Mesothelial cell of epicardium (in vitro differentiated cells): ENCODE results near the gene CACNB1. TPM values are rescaled to one million over a fixed set of nuclear protein-coding genes. Genes with fewer than 3 reads are reported as not detected.
A peak's percentile ranks its signal among the peaks of the same experiment; 100 is the strongest.

Source experiments
- DNase-seq, 2 experiments: peaks; one replicate each; pipeline ENCODE4 v3.0.0; 2021; ENCODE audit warnings: low spot score in 2 of 2; ENCODE audit not compliant: unreplicated experiment in 2 of 2
- H3K27ac Mint-ChIP-seq: 2 replicates; pipeline ENCODE4 v1.8.0; 2021; ENCODE audit warnings: mixed read lengths
- H3K27me3 Mint-ChIP-seq: 2 replicates; pipeline ENCODE4 v1.8.0; 2021; ENCODE audit warnings: low read depth, mixed read lengths
- H3K36me3 Mint-ChIP-seq: 2 replicates; pipeline ENCODE4 v1.8.0; 2021; ENCODE audit warnings: mixed read lengths
- H3K4me1 Mint-ChIP-seq: 2 replicates; pipeline ENCODE4 v1.8.0; 2021; ENCODE audit warnings: mixed read lengths
- H3K4me3 Mint-ChIP-seq: 2 replicates; pipeline ENCODE4 v1.8.0; 2021; ENCODE audit warnings: mild to moderate bottlenecking, moderate library complexity, mixed read lengths
- H3K9me3 Mint-ChIP-seq: 2 replicates; pipeline ENCODE4 v1.8.0; 2021; ENCODE audit warnings: mixed read lengths
- total RNA-seq: library from RNA; stranded (reverse); gene quantifications from 3 replicates; pipeline ENCODE4 v1.2.1, GENCODE V29; 2021
- TF ChIP-seq, protein P1 (sequence below): fragments of 200-600 bp; sonication (generic); IDR thresholded peaks from one replicate; pipeline ENCODE4 v1.5.0; 2021; ENCODE audit warnings: antibody characterized with exemption; ENCODE audit not compliant: unreplicated experiment

Gene CACNB1
- total RNA-seq, 1 donor from 2014 or later: 21.6 TPM

DNA sequence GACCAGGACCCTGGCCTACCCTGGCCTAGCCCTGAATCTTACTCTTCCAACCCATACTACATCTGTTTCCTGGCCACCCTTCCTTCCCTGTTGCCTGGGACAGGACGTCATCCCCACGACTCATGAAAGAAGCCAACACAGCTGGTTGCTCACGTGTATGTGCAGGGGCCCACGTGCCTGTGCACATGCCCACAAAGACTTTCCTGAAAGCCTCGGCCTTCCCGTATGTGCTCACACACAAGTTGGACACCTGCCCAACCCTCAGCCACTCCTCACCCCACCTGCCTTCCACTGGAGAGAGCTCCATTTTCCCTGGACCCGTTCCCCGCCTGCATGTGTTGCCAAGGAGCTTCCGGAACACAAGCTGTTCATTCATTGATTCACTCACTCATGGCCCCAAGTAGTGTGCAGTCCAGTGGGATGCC, 53.0 kb downstream of the CACNB1 start:
- DNase-seq: peak in 1 of 2 experiments; percentile 45
- peaks cover 3% of the 10 kb centered on the region for H3K4me1 Mint-ChIP-seq
- H3K36me3 Mint-ChIP-seq: no peaks in the 10 kb centered on the region
- TF ChIP-seq, protein P1, sequence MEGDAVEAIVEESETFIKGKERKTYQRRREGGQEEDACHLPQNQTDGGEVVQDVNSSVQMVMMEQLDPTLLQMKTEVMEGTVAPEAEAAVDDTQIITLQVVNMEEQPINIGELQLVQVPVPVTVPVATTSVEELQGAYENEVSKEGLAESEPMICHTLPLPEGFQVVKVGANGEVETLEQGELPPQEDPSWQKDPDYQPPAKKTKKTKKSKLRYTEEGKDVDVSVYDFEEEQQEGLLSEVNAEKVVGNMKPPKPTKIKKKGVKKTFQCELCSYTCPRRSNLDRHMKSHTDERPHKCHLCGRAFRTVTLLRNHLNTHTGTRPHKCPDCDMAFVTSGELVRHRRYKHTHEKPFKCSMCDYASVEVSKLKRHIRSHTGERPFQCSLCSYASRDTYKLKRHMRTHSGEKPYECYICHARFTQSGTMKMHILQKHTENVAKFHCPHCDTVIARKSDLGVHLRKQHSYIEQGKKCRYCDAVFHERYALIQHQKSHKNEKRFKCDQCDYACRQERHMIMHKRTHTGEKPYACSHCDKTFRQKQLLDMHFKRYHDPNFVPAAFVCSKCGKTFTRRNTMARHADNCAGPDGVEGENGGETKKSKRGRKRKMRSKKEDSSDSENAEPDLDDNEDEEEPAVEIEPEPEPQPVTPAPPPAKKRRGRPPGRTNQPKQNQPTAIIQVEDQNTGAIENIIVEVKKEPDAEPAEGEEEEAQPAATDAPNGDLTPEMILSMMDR: no peak
- H3K27ac Mint-ChIP-seq: no peak overlapping the region
- H3K27me3 Mint-ChIP-seq: peaks cover 11% of the 10 kb centered on the region
- no peak overlapping the region for H3K4me3 Mint-ChIP-seq
- H3K9me3 Mint-ChIP-seq: no peaks in the 10 kb centered on the region

DNA sequence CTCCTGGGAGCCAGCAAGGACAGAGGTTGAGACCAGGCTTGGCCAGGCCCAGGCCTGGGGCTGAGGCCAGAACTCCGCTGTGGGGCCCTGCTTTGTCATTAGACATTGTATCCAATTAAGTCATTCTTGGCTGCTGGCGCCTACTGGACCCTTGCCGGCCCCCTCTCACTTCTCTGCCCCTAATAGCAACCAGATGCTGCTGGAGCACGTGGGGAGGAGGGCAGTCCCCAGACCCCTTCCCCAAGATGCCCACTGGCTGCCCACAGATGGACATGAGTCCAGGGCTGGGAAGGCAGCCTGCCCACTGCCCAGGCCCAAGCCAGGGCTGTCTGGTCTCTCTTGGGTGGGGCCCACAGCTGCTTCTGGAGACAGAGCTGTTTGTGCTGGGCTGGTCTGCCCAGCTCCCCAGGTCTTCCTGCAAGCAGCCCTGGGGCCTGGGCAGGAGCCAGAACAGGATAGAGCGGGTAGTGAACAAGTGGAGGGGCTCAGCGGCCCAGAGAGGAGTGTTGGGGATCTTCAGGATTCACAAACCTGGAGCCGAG, 53.8 kb downstream of the CACNB1 start:
- DNase-seq: no peak
- no peak overlapping the region for H3K4me3 Mint-ChIP-seq
- no peaks in the 10 kb centered on the region for H3K36me3 Mint-ChIP-seq
- peaks cover 5% of the 10 kb centered on the region for H3K27me3 Mint-ChIP-seq
- TF ChIP-seq, protein P1: no peak
- peaks cover 3% of the 10 kb centered on the region for H3K4me1 Mint-ChIP-seq
- H3K27ac Mint-ChIP-seq: no peak overlapping the region
- no peaks in the 10 kb centered on the region for H3K9me3 Mint-ChIP-seq

DNA sequence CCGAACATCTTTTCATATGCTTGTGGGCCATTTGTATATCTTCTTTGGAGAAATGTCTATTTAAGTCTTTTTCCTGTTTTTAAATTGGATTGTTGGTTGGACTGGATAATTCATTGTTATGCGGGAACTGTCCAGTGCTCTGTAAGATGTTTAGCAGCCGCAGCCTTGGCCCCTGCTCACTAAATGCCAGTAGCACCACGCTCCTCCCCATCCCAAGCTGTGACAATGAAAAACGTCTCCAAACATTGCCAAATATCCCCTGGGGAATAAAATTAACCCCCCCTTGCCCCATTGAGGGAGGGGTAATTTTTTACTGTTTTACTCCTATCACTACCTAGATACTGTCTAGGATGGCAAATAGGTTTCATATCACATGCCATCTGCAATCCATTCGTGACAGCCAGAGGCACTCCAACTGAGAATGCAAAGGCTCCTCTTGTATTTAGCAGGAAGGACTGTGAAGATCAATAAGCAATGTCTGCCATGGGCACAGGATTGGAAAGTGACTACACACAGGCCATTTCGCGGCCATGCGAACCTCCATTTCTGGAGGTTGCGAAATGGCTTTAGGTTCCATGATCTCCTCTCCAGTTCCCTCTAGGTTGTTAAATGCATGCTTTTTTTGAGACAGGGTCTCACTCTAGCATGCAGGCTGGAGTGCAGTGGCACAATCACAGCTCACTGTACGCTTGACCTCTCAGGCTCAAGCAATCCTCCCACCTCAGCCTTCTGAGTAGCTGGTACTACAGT, 55.4 kb downstream of the CACNB1 start:
- Mint-ChIP-seq H3K27me3 (no peaks in the 10 kb centered on the region), H3K9me3 (no peaks in the 10 kb centered on the region), H3K4me1 (peaks cover 3% of the 10 kb centered on the region), H3K36me3 (no peaks in the 10 kb centered on the region), H3K4me3 (no peak overlapping the region), H3K27ac (no peak overlapping the region)
- TF ChIP-seq, protein P1: no peak
- no peak for DNase-seq

DNA sequence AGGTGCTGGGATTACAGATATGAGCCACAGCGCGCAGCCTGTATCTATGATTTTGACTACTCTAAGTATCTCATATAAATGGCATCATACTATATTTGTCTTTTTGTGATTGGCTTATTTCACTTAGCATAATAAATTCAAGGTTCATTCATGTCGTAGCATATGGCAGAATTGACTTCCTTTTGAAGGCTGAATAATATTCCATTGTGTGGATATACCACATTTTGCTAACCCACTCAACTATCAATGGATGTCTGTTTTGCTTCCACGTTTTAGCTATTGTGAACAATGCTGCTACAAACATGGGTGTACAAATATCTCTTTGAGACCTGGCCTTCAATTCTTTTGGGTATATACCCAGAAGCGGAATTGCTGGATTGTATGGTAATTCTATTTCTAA, 56.2 kb downstream of the CACNB1 start:
- peaks cover 2% of the 10 kb centered on the region for H3K36me3 Mint-ChIP-seq
- H3K9me3 Mint-ChIP-seq: no peaks in the 10 kb centered on the region
- no peak for DNase-seq
- no peak overlapping the region for H3K4me3 Mint-ChIP-seq
- no peak overlapping the region for H3K27ac Mint-ChIP-seq
- H3K27me3 Mint-ChIP-seq: no peaks in the 10 kb centered on the region
- peaks cover 3% of the 10 kb centered on the region for H3K4me1 Mint-ChIP-seq
- TF ChIP-seq, protein P1: no peak

DNA sequence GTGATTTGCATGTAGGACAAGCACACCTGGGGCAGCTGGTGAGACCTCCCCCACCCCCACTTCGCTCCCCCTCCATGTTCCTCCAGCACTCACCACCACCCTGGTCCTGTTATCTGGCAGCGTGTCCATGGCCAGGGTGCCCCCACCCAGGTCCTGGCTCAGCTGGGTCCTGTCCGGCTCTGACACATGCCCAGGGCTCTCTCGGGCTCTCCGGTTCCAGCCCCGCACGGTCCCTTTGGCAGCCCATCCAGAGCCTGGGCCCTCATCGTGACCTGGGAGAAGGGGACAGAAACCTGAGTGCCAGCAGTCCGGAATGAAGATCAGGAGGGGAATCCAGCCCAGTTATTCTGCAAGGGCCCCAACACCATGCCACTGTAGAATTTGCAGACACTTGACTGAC, 57.9 kb downstream of the CACNB1 start:
- Mint-ChIP-seq H3K9me3 (no peaks in the 10 kb centered on the region), H3K36me3 (peaks cover 2% of the 10 kb centered on the region), H3K4me1 (peaks cover 3% of the 10 kb centered on the region), H3K27me3 (no peaks in the 10 kb centered on the region), H3K4me3 (no peak overlapping the region), H3K27ac (no peak overlapping the region)
- DNase-seq: no peak
- TF ChIP-seq, protein P1: no peak
